ENCODE results near the gene KRT10. TPM values are rescaled to one million over a fixed set of nuclear protein-coding genes. Genes with fewer than 3 reads are reported as not detected.

KRT10 gene
- polyA plus RNA-seq, 3 donors: 9.7 to 79.1 (median 58.7) TPM

GRCh38 chr17:40779181-40779909, 43.1 kb downstream of the KRT10 start:
- Mint-ChIP-seq H3K9me3 (peaks cover 0 to 15% (median 5%) of the 10 kb centered on the region in 7 donors), H3K4me3 (peak overlapping the region in 1 of 2 donors; percentile 51), H3K36me3 (no peaks in the 10 kb centered on the region), H3K27me3 (ENCODE audit: low read depth in 3 of 3) (peaks cover 31 to 62% (median 45%) of the 10 kb centered on the region in 3 donors), H3K4me1 (peaks cover 5% of the 10 kb centered on the region), H3K27ac (no peak overlapping the region)
- H3K9ac ChIP-seq (ENCODE audit: insufficient read depth, low read length, poor library complexity, severe bottlenecking): no peak overlapping the region
- DNase-seq: no peak
- H3K36me3 ChIP-seq (replicated peaks in 1 of 2; ENCODE audit: control insufficient read depth in 1 of 2, insufficient read depth in 2 of 2, low read length in 2 of 2): no peaks in the 10 kb centered on the region
- WGBS (ENCODE audit: insufficient coverage): 40% methylated on average over 31 of the region's 37 CpGs
- no peaks in the 10 kb centered on the region for H4K20me1 ChIP-seq (ENCODE audit: insufficient read depth, low read length)
- no peak overlapping the region for H2AFZ ChIP-seq (ENCODE audit: insufficient read depth, low read depth, low read length, poor library complexity, severe bottlenecking)
- peaks cover 34 to 41% of the 10 kb centered on the region in 2 donors for H3K27me3 ChIP-seq (ENCODE audit: control insufficient read depth in 2 of 2, insufficient read depth in 2 of 2, low read length in 2 of 2)
- TF ChIP-seq CTCF (IDR thresholded peaks at IDR 0.05): no peak
- H3K4me3 ChIP-seq (replicated peaks in 1 of 3; ENCODE audit: low read depth in 2 of 3, low read length in 3 of 3): no peak overlapping the region
- no peak overlapping the region for H3K27ac ChIP-seq (ENCODE audit: low read depth in 1 of 2, low read length in 2 of 2)
- H3K4me2 ChIP-seq (replicated peaks; ENCODE audit: extremely low read depth, low read length, poor library complexity, severe bottlenecking): no peak overlapping the region
- H3K4me1 ChIP-seq (ENCODE audit: control insufficient read depth in 1 of 2, insufficient read depth in 2 of 2, low read length in 2 of 2): peaks cover 0 to 4% of the 10 kb centered on the region in 2 donors
- intact Hi-C loops (cut with micrococcal nuclease): no loop called here
- peaks cover 4 to 5% of the 10 kb centered on the region in 2 donors for H3K9me3 ChIP-seq (replicated peaks in 1 of 2; ENCODE audit: control insufficient read depth in 1 of 2, insufficient read depth in 1 of 2, low read length in 2 of 2)
- H3K79me2 ChIP-seq (ENCODE audit: insufficient read depth, low read length): no peaks in the 10 kb centered on the region

GRCh38 chr17:40778461-40778860, 44.0 kb downstream of the KRT10 start:
- Histone ChIP-seq H3K36me3 (replicated peaks in 1 of 2; ENCODE audit: control insufficient read depth in 1 of 2, insufficient read depth in 2 of 2, low read length in 2 of 2) (no peaks in the 10 kb centered on the region), H3K9ac (ENCODE audit: insufficient read depth, low read length, poor library complexity, severe bottlenecking) (no peak overlapping the region), H3K4me2 (replicated peaks; ENCODE audit: extremely low read depth, low read length, poor library complexity, severe bottlenecking) (no peak overlapping the region), H3K4me1 (ENCODE audit: control insufficient read depth in 1 of 2, insufficient read depth in 2 of 2, low read length in 2 of 2) (peaks cover 0 to 4% of the 10 kb centered on the region in 2 donors), H3K79me2 (ENCODE audit: insufficient read depth, low read length) (no peaks in the 10 kb centered on the region), H3K4me3 (replicated peaks in 1 of 3; ENCODE audit: low read depth in 2 of 3, low read length in 3 of 3) (no peak overlapping the region), H3K27me3 (ENCODE audit: control insufficient read depth in 2 of 2, insufficient read depth in 2 of 2, low read length in 2 of 2) (peaks cover 34 to 41% of the 10 kb centered on the region in 2 donors), H3K9me3 (replicated peaks in 1 of 2; ENCODE audit: control insufficient read depth in 1 of 2, insufficient read depth in 1 of 2, low read length in 2 of 2) (peaks cover 4 to 5% of the 10 kb centered on the region in 2 donors), H2AFZ (ENCODE audit: insufficient read depth, low read depth, low read length, poor library complexity, severe bottlenecking) (no peak overlapping the region), H4K20me1 (ENCODE audit: insufficient read depth, low read length) (no peaks in the 10 kb centered on the region), H3K27ac (ENCODE audit: low read depth in 1 of 2, low read length in 2 of 2) (no peak overlapping the region)
- Mint-ChIP-seq H3K27me3 (ENCODE audit: low read depth in 3 of 3) (peaks cover 32 to 58% (median 41%) of the 10 kb centered on the region in 3 donors), H3K9me3 (peaks cover 0 to 15% (median 5%) of the 10 kb centered on the region in 7 donors), H3K36me3 (no peaks in the 10 kb centered on the region), H3K4me1 (peaks cover 5% of the 10 kb centered on the region), H3K27ac (no peak overlapping the region), H3K4me3 (peak overlapping the region in 1 of 2 donors; percentile 26)
- no peak for TF ChIP-seq CTCF (IDR thresholded peaks at IDR 0.05)
- intact Hi-C loops (cut with micrococcal nuclease): no loop called here
- DNase-seq: no peak
- WGBS (ENCODE audit: insufficient coverage): no CpG with 5 or more reads among the region's 5 CpGs
